Activated naive CD4-positive, alpha-beta T cell treated with anti-CD3 and anti-CD28 coated beads, Interleukin-2, amount 10 ng/mL, durations not matched to agents 7 days and 5 days (primary cell): Measurements from ENCODE around the gene TAF9B.
"Not testable (repeated sequence)": the region's sequence is repeated elsewhere in the genome, so short reads cannot be mapped to it uniquely, and the experiment has no call there.

Experiments
- CTCF ChIA-PET: fragments of 350-600 bp; sonication (Branson Sonifier 250); formaldehyde crosslinking; loops from one replicate; lab custom pipeline; 2021; ENCODE audit warnings: antibody characterized with exemption; lab: Charles Lee
- DNase-seq: peaks from one replicate; pipeline ENCODE4 v3.0.0-alpha.2; 2020
- H3K27ac Mint-ChIP-seq: one replicate; pipeline ENCODE4 v1.8.0; 2021; ENCODE audit warnings: mild to moderate bottlenecking, moderate library complexity, mixed read lengths
- H3K27me3 Mint-ChIP-seq: one replicate; pipeline ENCODE4 v1.8.0; 2021; ENCODE audit warnings: mild to moderate bottlenecking, mixed read lengths
- H3K36me3 Mint-ChIP-seq: one replicate; pipeline ENCODE4 v1.8.0; 2021; ENCODE audit warnings: mixed read lengths
- H3K4me1 Mint-ChIP-seq: one replicate; pipeline ENCODE4 v1.8.0; 2021; ENCODE audit warnings: mixed read lengths
- H3K4me3 Mint-ChIP-seq: one replicate; pipeline ENCODE4 v1.8.0; 2021; ENCODE audit warnings: mild to moderate bottlenecking, moderate library complexity, mixed read lengths
- H3K9me3 Mint-ChIP-seq: one replicate; pipeline ENCODE4 v1.8.0; 2021; ENCODE audit warnings: mixed read lengths

The TAF9B gene

GRCh38 chrX:78104447-78105176, 34.8 kb downstream of the TAF9B start:
- no peaks in the 10 kb centered on the region for H3K27me3 Mint-ChIP-seq
- peaks cover 62% of the 10 kb centered on the region for H3K4me1 Mint-ChIP-seq
- CTCF ChIA-PET = no interaction called here
- peak overlapping the region; percentile 97 for H3K4me3 Mint-ChIP-seq
- peak; percentile 51 for DNase-seq
- peaks cover 55% of the 10 kb centered on the region for H3K36me3 Mint-ChIP-seq
- peak overlapping the region; percentile 96 for H3K27ac Mint-ChIP-seq
- peaks cover 7% of the 10 kb centered on the region for H3K9me3 Mint-ChIP-seq

GRCh38 chrX:78103623-78104446, 35.6 kb downstream of the TAF9B start, which contains the start of gene PGK1:
PGK1 (plus strand) TSS chrX:78104248; CDS start chrX:78104341, 93 bp downstream.
- H3K9me3 Mint-ChIP-seq = peaks cover 7% of the 10 kb centered on the region
- H3K36me3 Mint-ChIP-seq = peaks cover 48% of the 10 kb centered on the region
- H3K4me1 Mint-ChIP-seq = peaks cover 55% of the 10 kb centered on the region

GRCh38 chrX:78103001-78103622, 36.3 kb downstream of the TAF9B start:
- H3K4me1 Mint-ChIP-seq = peaks cover 48% of the 10 kb centered on the region
- H3K36me3 Mint-ChIP-seq = peaks cover 42% of the 10 kb centered on the region
- CTCF ChIA-PET = no interaction called here
- no peak for DNase-seq
- peak overlapping the region; percentile 96 for H3K27ac Mint-ChIP-seq
- peaks cover 7% of the 10 kb centered on the region for H3K9me3 Mint-ChIP-seq
- peak overlapping the region; percentile 97 for H3K4me3 Mint-ChIP-seq
- H3K27me3 Mint-ChIP-seq = no peaks in the 10 kb centered on the region

More at GRCh38 chrX:78103623-78104446, 35.6 kb downstream of the TAF9B start, which contains the start of gene PGK1:
- peak; percentile 95 for DNase-seq
- peak within 1 kb of the TSS; percentile 97 for H3K4me3 Mint-ChIP-seq
- H3K27ac Mint-ChIP-seq = peak within 1 kb of the TSS; percentile 96
- no peaks in the 10 kb centered on the region for H3K27me3 Mint-ChIP-seq
- CTCF ChIA-PET = no interaction called here

- Mint-ChIP-seq H3K4me3 (no peak overlapping the region), H3K4me1 (peaks cover 37% of the 10 kb centered on the region), H3K27me3 (peaks cover 4% of the 10 kb centered on the region), H3K9me3 (peaks cover 7% of the 10 kb centered on the region), H3K36me3 (peaks cover 32% of the 10 kb centered on the region), H3K27ac (peak overlapping the region; percentile 96)
- no peak for DNase-seq
- CTCF ChIA-PET = no interaction called here
Measured at GRCh38 chrX:78102091-78102490, 37.4 kb downstream of the TAF9B start.

GRCh38 chrX:78098108-78098507, 41.3 kb downstream of the TAF9B start:
- CTCF ChIA-PET = no interaction called here
- DNase-seq = no peak
- H3K27me3 Mint-ChIP-seq = peaks cover 4% of the 10 kb centered on the region
- peaks cover 20% of the 10 kb centered on the region for H3K4me1 Mint-ChIP-seq
- H3K9me3 Mint-ChIP-seq = peaks cover 7% of the 10 kb centered on the region
- peaks cover 10% of the 10 kb centered on the region for H3K36me3 Mint-ChIP-seq
- H3K27ac Mint-ChIP-seq = no peak overlapping the region
- H3K4me3 Mint-ChIP-seq = no peak overlapping the region

- peak; percentile 26 for DNase-seq
- CTCF ChIA-PET = interaction anchor here (0.7 to 1.3 kb wide), 4 partner anchors 27 to 1535 kb away, joined by 3 read pairs; no protein-coding TSS in a partner anchor
- no peak overlapping the region for H3K27ac Mint-ChIP-seq
- H3K9me3 Mint-ChIP-seq = peaks cover 3% of the 10 kb centered on the region
- H3K4me1 Mint-ChIP-seq = peaks cover 8% of the 10 kb centered on the region
- peaks cover 8% of the 10 kb centered on the region for H3K27me3 Mint-ChIP-seq
- H3K36me3 Mint-ChIP-seq = peaks cover 2% of the 10 kb centered on the region
- no peak overlapping the region for H3K4me3 Mint-ChIP-seq
Measured at GRCh38 chrX:78092296-78092695, 47.2 kb downstream of the TAF9B start.

- H3K4me3 Mint-ChIP-seq, H3K36me3 Mint-ChIP-seq, DNase-seq, H3K27ac Mint-ChIP-seq, H3K9me3 Mint-ChIP-seq, H3K27me3 Mint-ChIP-seq, CTCF ChIA-PET, H3K4me1 Mint-ChIP-seq: not testable (repeated sequence)
Measured at GRCh38 chrX:78081413-78081812, 58.0 kb downstream of the TAF9B start.
